Dendritic cell treated with granulocyte-macrophage colony-stimulating factor and Interleukin-4, amounts not matched to agents 40 ng/mL and 50 ng/mL, for 4 days (primary cell): ENCODE measurements around the gene ARL6IP1.

Experiments used
- H3K27ac Mint-ChIP-seq: one replicate; pipeline ENCODE4 v1.8.0; 2022; ENCODE audit warnings: mild to moderate bottlenecking, mixed read lengths
- H3K27me3 Mint-ChIP-seq: one replicate; pipeline ENCODE4 v1.8.0; 2022; ENCODE audit warnings: mild to moderate bottlenecking, mixed read lengths
- H3K36me3 Mint-ChIP-seq: one replicate; pipeline ENCODE4 v1.8.0; 2022; ENCODE audit warnings: low read depth, mixed read lengths
- H3K4me1 Mint-ChIP-seq: one replicate; pipeline ENCODE4 v1.8.0; 2022; ENCODE audit warnings: low read depth, mixed read lengths
- H3K4me3 Mint-ChIP-seq: one replicate; pipeline ENCODE4 v1.8.0; 2022; ENCODE audit warnings: mild to moderate bottlenecking, moderate library complexity, mixed read lengths
- H3K9me3 Mint-ChIP-seq: one replicate; pipeline ENCODE4 v1.8.0; 2022; ENCODE audit warnings: mixed read lengths
- intact Hi-C: fragments of 100-400 bp; cut with micrococcal nuclease; formaldehyde crosslinking; loops from one replicate; pipeline ENCODE4 v1.15.0; 2022

Gene ARL6IP1

DNA sequence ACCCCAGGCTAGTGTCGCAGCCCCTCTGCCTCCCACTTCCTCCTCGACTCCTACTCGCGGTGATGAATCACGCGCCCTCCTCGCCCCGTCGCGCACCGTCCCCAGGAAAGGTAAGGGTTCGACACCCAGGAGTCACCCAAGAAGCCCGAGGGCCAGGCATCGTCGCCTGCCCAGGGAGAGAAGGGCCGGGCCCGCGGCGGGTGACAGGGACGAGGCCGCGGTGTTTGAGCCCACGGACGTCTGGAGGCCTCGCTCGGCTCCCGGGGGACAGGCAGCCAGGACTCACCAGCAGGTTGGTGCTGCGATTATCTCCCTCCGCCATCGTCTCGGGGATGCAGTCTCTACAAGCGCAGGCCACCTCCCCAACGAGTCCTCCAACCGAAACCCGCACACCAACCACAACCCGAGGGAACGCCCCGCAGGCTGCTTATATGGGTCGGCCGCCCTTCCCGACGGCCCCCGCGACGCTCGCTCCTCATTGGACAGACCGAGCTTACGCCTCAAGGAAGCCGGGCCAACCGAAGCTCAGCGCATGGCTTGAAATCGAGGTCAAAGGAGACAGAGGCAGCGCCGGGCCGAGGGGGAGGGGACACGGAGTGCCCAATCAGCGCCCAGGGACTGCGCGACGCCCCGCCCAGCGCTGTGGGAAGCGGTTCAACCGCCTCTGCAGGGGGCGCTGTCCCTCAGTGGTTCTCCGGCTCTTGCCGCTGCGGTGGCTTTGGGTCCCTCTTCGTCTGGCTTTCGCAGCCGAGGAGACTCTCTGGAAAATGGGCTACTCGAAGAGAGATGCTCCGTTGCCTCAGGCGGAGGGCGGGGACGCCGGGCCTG lies at the start of gene ARL6IP1:
TSS of gene ARL6IP1 (minus strand) at position 405 of the 828 bp plus-strand sequence. CDS start at position 322, 83 bp downstream.
- H3K9me3 Mint-ChIP-seq: no peaks in the 10 kb centered on the region
- peaks cover 47% of the 10 kb centered on the region for H3K36me3 Mint-ChIP-seq
- intact Hi-C loops: loop anchor here (5.0 kb wide), 1 partner anchor 266 kb away; the partner anchor contains the start of gene COQ7
- peak within 1 kb of the TSS; percentile 93 for H3K4me3 Mint-ChIP-seq
- H3K27me3 Mint-ChIP-seq: no peaks in the 10 kb centered on the region
- peaks cover 43% of the 10 kb centered on the region for H3K4me1 Mint-ChIP-seq
- peak within 1 kb of the TSS; percentile 92 for H3K27ac Mint-ChIP-seq

DNA sequence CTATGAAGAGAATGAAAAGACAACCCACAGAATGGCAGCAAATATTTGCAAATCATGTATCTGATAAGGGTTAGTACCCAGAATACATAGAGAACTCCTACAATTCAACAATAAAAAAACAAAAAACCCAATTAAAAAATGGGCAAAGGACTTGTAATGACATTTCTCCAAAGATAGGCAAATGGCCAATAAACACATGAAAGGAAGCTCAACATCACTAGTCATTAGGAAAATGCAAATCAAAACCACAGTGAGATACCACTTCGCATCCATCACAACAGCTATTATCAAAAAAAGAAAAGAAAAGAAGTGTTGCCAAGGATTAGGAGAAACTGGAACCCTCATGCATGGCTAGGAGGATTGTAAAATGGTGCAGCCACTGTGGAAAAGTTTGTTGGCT lies 45.1 kb upstream of the ARL6IP1 start:
- no peaks in the 10 kb centered on the region for H3K27me3 Mint-ChIP-seq
- intact Hi-C loops: no loop called here
- no peaks in the 10 kb centered on the region for H3K9me3 Mint-ChIP-seq
- no peak overlapping the region for H3K27ac Mint-ChIP-seq
- H3K4me3 Mint-ChIP-seq: no peak overlapping the region
- peaks cover 100% of the 10 kb centered on the region for H3K36me3 Mint-ChIP-seq
- H3K4me1 Mint-ChIP-seq: no peaks in the 10 kb centered on the region

DNA sequence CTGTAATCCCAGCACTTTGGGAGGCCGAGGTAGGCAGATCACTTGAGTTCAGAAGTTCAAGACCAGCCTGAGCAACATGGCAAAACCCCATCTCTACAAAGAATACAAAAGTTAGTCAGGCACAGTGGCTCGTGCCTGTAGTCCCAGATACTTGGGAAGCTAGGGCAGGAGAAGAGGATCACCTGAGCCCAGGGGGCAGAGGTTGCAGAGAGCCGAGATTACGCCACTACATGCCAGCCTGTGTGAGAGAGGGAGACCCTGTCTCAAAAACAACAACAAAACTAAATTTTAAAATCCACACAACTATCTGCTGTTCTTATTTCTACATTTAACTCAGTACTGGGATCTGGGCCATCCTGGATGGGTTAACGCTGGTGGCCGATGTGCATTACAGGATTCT lies 41.2 kb upstream of the ARL6IP1 start:
- H3K4me3 Mint-ChIP-seq: no peak overlapping the region
- H3K9me3 Mint-ChIP-seq: no peaks in the 10 kb centered on the region
- peaks cover 100% of the 10 kb centered on the region for H3K36me3 Mint-ChIP-seq
- H3K4me1 Mint-ChIP-seq: no peaks in the 10 kb centered on the region
- peak overlapping the region; percentile 49 for H3K27ac Mint-ChIP-seq
- no peaks in the 10 kb centered on the region for H3K27me3 Mint-ChIP-seq
- intact Hi-C loops: no loop called here

- no peaks in the 10 kb centered on the region for H3K4me1 Mint-ChIP-seq
- no peaks in the 10 kb centered on the region for H3K9me3 Mint-ChIP-seq
- peak overlapping the region; percentile 49 for H3K27ac Mint-ChIP-seq
- H3K27me3 Mint-ChIP-seq: no peaks in the 10 kb centered on the region
- H3K36me3 Mint-ChIP-seq: peaks cover 100% of the 10 kb centered on the region
- intact Hi-C loops: no loop called here
- H3K4me3 Mint-ChIP-seq: no peak overlapping the region
Observed at GRCh38 chr16:18841833-18842525, 40.6 kb upstream of the ARL6IP1 start.

- no peak overlapping the region for H3K4me3 Mint-ChIP-seq
- H3K27ac Mint-ChIP-seq: no peak overlapping the region
- peaks cover 15% of the 10 kb centered on the region for H3K9me3 Mint-ChIP-seq
- intact Hi-C loops: no loop called here
- peaks cover 100% of the 10 kb centered on the region for H3K36me3 Mint-ChIP-seq
- H3K27me3 Mint-ChIP-seq: no peaks in the 10 kb centered on the region
- H3K4me1 Mint-ChIP-seq: no peaks in the 10 kb centered on the region
Observed at GRCh38 chr16:18839555-18839954, 38.2 kb upstream of the ARL6IP1 start.

DNA sequence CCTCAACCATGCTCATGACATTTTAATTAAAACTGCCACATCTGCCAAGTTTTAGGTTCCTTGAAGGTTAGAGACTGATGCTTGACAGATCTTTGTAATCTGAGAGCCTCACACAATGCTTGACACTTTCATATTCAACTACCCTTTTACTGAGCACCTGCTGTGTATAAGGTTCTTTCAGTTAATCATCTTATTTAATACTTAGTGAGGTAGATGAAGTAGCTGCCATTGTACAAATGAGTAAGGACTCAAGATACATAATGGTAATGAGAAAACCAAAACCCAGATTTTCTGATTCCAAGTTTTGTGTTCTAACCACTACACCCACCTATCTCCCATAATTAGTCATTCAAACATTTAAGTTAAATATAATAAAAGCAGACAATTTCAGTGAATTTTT lies 35.4 kb upstream of the ARL6IP1 start:
- intact Hi-C loops: no loop called here
- Mint-ChIP-seq H3K36me3 (peaks cover 92% of the 10 kb centered on the region), H3K4me1 (no peaks in the 10 kb centered on the region), H3K9me3 (peaks cover 15% of the 10 kb centered on the region), H3K27me3 (no peaks in the 10 kb centered on the region), H3K4me3 (no peak overlapping the region), H3K27ac (no peak overlapping the region)

- Mint-ChIP-seq H3K36me3 (peaks cover 89% of the 10 kb centered on the region), H3K4me1 (no peaks in the 10 kb centered on the region), H3K9me3 (peaks cover 15% of the 10 kb centered on the region), H3K4me3 (no peak overlapping the region), H3K27ac (no peak overlapping the region), H3K27me3 (no peaks in the 10 kb centered on the region)
- intact Hi-C loops: no loop called here
Observed at GRCh38 chr16:18834864-18835263, 33.5 kb upstream of the ARL6IP1 start.

- Mint-ChIP-seq H3K4me3 (no peak overlapping the region), H3K4me1 (no peaks in the 10 kb centered on the region), H3K9me3 (peaks cover 15% of the 10 kb centered on the region), H3K27ac (no peak overlapping the region), H3K27me3 (no peaks in the 10 kb centered on the region), H3K36me3 (peaks cover 89% of the 10 kb centered on the region)
- intact Hi-C loops: no loop called here
Observed at GRCh38 chr16:18833707-18834505, 32.6 kb upstream of the ARL6IP1 start.

DNA sequence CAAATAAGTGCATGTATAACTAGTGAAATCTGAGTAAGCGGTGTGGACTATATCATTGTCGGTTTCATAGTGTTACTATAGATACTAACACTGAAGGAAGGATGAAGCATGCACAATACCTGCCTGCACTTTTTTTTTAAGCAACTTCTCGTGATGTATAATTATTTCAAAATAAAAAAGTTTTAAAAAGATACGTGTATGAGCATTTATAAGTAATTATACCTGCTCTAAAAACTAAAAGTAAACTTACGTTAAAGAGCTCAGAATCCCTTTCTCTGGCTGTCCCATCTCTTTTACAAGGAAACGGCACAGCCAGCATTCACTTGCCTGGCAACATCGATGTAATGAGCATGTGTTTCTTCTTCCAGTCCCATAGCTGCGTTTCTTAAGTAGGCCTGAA lies 31.3 kb upstream of the ARL6IP1 start:
- Mint-ChIP-seq H3K4me1 (no peaks in the 10 kb centered on the region), H3K27ac (no peak overlapping the region), H3K4me3 (no peak overlapping the region), H3K36me3 (peaks cover 89% of the 10 kb centered on the region), H3K27me3 (no peaks in the 10 kb centered on the region), H3K9me3 (peaks cover 15% of the 10 kb centered on the region)
- intact Hi-C loops: no loop called here

DNA sequence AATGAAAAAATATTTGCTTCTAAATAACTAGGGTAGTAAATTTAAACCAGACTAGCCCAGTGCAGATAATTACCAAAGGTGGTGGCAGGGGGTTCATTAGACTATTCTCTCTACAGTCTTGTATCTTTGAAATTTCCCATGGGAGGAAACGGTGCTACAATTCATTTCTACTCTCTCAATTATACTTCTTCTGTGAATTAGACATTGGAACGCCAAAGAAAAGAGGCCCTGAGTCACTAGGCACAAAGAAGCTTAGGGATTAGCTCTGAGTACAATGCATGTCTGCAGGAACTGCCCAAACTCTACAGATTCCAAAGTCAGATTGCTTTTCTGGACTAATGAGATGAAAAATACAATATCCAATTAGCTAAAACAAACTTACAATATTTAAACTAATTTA lies 30.7 kb upstream of the ARL6IP1 start:
- H3K4me1 Mint-ChIP-seq: no peaks in the 10 kb centered on the region
- intact Hi-C loops: no loop called here
- H3K36me3 Mint-ChIP-seq: peaks cover 86% of the 10 kb centered on the region
- no peak overlapping the region for H3K4me3 Mint-ChIP-seq
- H3K27ac Mint-ChIP-seq: no peak overlapping the region
- H3K27me3 Mint-ChIP-seq: no peaks in the 10 kb centered on the region
- peaks cover 15% of the 10 kb centered on the region for H3K9me3 Mint-ChIP-seq

DNA sequence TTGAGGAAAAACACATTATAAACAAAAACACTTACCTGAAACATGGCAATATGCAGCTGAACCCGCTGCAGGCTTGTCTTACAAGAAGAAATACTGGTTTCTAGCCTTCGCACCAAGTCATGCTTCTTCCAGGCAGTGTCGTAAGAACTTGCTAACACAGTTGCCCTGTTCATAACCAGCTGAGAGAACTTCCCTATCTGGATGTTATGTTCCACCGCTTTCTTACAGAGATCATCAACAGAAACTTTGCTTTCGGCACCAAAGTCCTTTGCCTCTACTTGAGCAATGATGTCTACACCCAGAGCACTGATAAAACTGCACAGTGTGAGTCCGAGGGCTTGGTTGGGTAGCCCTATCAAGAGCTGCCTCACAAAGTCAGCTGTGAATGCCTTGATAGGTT lies 27.9 kb upstream of the ARL6IP1 start:
- no peak overlapping the region for H3K4me3 Mint-ChIP-seq
- H3K4me1 Mint-ChIP-seq: no peaks in the 10 kb centered on the region
- no peaks in the 10 kb centered on the region for H3K27me3 Mint-ChIP-seq
- intact Hi-C loops: no loop called here
- H3K9me3 Mint-ChIP-seq: no peaks in the 10 kb centered on the region
- no peak overlapping the region for H3K27ac Mint-ChIP-seq
- H3K36me3 Mint-ChIP-seq: peaks cover 61% of the 10 kb centered on the region

- Mint-ChIP-seq H3K4me1 (no peaks in the 10 kb centered on the region), H3K27me3 (no peaks in the 10 kb centered on the region), H3K4me3 (no peak overlapping the region), H3K36me3 (peaks cover 49% of the 10 kb centered on the region), H3K9me3 (no peaks in the 10 kb centered on the region), H3K27ac (no peak overlapping the region)
- intact Hi-C loops: no loop called here
Observed at GRCh38 chr16:18827890-18828289, 26.5 kb upstream of the ARL6IP1 start.

GRCh38 chr16:18816286-18816685 lies 14.9 kb upstream of the ARL6IP1 start:
- no peaks in the 10 kb centered on the region for H3K27me3 Mint-ChIP-seq
- intact Hi-C loops: no loop called here
- no peaks in the 10 kb centered on the region for H3K4me1 Mint-ChIP-seq

DNA sequence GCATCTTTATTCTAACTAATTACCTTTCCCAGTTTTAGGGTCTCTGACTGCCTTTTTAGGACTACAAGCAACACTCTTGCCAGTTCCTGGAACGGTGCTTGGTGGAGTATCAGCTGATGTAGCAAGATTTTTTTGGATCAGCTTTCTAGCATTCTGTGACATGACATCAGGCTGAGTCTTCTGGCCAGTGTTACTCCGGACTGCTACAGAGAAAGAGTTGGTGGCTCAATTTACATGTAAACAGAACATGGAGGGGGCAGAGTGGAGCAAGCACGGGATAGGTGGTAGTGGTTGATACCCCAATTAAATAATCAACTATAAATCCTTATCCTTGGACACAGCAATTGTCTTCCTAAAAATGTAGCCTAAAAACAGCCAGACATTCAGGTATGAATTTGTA lies 10.6 kb upstream of the ARL6IP1 start:
- peaks cover 94% of the 10 kb centered on the region for H3K36me3 Mint-ChIP-seq
- no peak overlapping the region for H3K4me3 Mint-ChIP-seq
- no peak overlapping the region for H3K27ac Mint-ChIP-seq
- no peaks in the 10 kb centered on the region for H3K9me3 Mint-ChIP-seq
- no peaks in the 10 kb centered on the region for H3K4me1 Mint-ChIP-seq
- H3K27me3 Mint-ChIP-seq: no peaks in the 10 kb centered on the region
- intact Hi-C loops: no loop called here

More at GRCh38 chr16:18816286-18816685, 14.9 kb upstream of the ARL6IP1 start:
- Mint-ChIP-seq H3K4me3 (no peak overlapping the region), H3K9me3 (no peaks in the 10 kb centered on the region), H3K36me3 (peaks cover 85% of the 10 kb centered on the region), H3K27ac (no peak overlapping the region)
